Testis (tissue), 2 donors: ENCODE results near the gene MAPKAPK2.

Source experiments
- POLR2A ChIP-seq: fragments of 450-650 bp; IDR thresholded peaks from one replicate; pipeline ENCODE4 v1.6.1; 2017; ENCODE audit warnings: antibody characterized with exemption, mild to moderate bottlenecking, moderate library complexity
- TF ChIP-seq, protein P1 (sequence below), 3 experiments: fragments of 450-650 bp in 2 of 3; fragments of 200-600 bp in 1 of 3; sonication (generic) in 1 of 3; IDR thresholded peaks; one replicate each; pipeline ENCODE4 v1.5.1; 2016 to 2019; ENCODE audit warnings: antibody characterized with exemption in 3 of 3, mild to moderate bottlenecking in 2 of 3, moderate library complexity in 1 of 3

GRCh38 chr1:206636671-206637070 lies 48.0 kb upstream of the MAPKAPK2 start:
- TF ChIP-seq, protein P1, sequence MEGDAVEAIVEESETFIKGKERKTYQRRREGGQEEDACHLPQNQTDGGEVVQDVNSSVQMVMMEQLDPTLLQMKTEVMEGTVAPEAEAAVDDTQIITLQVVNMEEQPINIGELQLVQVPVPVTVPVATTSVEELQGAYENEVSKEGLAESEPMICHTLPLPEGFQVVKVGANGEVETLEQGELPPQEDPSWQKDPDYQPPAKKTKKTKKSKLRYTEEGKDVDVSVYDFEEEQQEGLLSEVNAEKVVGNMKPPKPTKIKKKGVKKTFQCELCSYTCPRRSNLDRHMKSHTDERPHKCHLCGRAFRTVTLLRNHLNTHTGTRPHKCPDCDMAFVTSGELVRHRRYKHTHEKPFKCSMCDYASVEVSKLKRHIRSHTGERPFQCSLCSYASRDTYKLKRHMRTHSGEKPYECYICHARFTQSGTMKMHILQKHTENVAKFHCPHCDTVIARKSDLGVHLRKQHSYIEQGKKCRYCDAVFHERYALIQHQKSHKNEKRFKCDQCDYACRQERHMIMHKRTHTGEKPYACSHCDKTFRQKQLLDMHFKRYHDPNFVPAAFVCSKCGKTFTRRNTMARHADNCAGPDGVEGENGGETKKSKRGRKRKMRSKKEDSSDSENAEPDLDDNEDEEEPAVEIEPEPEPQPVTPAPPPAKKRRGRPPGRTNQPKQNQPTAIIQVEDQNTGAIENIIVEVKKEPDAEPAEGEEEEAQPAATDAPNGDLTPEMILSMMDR (IDR thresholded peaks at IDR 0.05): no peak
- TF ChIP-seq POLR2A: no peak
